Putamen (tissue), 1 donor: Measurements from ENCODE around the gene YKT6.
A peak's percentile ranks its signal among the peaks of the same experiment; 100 is the strongest.
"Not testable (repeated sequence)": the region's sequence is repeated elsewhere in the genome, so short reads cannot be mapped to it uniquely, and the experiment has no call there.

Source experiments
- DNase-seq: peaks from one replicate; pipeline ENCODE4 v3.0.0-alpha.2; 2016; ENCODE audit warnings: low spot score

Gene YKT6

DNA sequence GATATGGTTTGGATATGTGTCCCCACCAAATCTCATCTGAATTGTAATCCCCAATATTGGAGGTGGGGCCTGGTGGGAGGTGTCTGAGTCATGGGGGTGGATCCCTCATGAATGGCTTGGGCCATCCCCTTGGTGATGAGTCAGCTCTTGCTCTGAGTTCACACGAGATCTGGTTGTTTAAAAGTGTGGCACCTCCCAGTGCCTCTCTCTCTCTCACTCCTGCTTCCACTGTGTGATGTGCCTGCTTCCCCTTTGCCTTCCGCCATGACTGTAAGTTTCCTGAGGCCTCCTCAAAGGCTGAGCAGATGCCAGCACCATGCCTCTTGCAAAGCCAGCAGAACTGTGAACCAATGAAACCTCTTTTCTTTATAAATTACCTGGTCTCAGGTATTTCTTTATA, 6.7 kb upstream of the YKT6 start:
- DNase-seq = no peak

- no peak for DNase-seq
These were observed 6.1 kb upstream of the YKT6 start for GRCh38 chr7:44194562-44195145.

- no peak for DNase-seq
These were observed 4.9 kb upstream of the YKT6 start for GRCh38 chr7:44195889-44196288.

- DNase-seq = no peak
These were observed 4.3 kb upstream of the YKT6 start for GRCh38 chr7:44196450-44196872.

- DNase-seq = no peak
These were observed 3.3 kb upstream of the YKT6 start for GRCh38 chr7:44197474-44197873.

DNA sequence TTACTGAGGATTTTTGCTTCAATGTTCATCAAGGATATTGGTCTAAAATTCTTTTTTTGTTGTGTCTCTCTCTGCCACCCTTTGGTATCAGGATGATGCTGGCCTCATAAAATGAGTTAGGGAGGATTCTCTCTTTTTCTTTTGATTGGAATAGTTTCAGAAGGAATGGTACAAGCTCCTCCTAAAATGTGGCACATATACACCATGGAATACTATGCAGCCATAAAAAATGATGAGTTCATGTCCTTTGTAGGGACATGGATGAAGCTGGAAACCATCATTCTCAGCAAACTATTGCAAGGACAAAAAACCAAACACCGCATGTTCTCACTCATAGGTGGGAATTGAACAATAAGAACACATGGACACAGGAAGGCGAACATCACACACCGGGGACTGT, 615 bp upstream of the YKT6 start:
- not testable (repeated sequence) for DNase-seq

DNA sequence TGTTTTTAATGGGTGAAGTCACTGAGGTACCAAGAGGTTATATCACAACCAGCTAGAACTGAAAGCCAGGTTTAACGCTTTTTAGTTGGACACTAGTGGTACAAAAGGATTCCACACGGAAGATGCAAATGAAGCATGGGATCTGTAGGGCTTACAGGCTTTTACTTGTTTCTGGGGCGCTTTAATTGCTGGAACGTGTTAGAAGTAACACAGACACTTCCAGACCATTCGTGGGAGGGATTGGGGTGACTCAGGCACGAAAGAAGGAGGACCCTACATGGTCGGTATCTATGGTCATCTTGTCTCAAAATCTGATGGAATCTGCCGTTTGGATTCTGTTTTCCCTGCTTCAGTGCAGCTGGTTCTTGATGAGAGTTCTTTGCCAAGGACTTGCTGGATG, 1.0 kb downstream of the YKT6 start:
- no peak for DNase-seq

DNA sequence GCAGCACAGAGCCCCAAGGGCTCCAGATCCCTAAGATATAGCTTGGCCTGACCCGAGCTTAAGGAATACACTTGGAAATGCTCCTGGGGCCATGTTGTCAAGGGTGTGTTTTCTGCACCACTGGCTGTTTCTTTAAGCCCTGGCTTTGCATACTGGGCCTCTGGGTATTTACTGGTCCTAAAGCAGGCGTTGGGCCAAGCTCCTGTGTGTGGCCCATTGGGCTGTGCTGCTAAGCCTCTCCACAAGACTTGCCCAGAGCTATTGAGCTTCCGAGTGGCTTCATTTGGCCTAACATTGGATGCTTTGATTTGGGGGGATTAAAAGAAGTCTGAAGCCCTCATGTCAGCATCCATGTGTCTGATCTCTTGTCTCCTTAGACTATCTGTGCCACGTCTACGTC, 5.2 kb downstream of the YKT6 start:
- no peak for DNase-seq

- no peak for DNase-seq
These were observed 7.3 kb downstream of the YKT6 start for GRCh38 chr7:44208085-44208484.

DNA sequence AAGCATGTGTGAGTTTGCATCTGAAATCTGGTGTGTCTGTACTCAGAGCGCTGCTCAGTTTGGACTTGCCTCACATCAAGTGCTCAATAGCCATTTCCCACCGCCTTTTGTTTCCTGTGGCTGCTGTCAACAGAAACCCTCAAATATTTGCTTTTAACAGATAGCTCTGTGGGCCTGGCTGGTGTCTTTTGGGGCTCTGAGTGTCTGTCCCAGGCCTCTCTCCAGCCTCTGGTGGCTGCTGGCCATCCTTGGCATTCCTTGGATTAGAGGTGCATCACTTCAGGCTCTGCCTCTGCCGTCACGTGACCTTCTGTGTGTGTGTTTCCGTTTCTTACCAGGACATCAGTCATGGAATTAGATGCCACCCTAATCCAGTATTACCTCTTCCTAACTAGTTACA, 9.3 kb downstream of the YKT6 start:
- no peak for DNase-seq

- no peak for DNase-seq
These were observed 10.4 kb downstream of the YKT6 start for GRCh38 chr7:44211126-44211675.

GRCh38 chr7:44212018-44212417, 11.2 kb downstream of the YKT6 start:
- peak; percentile 58 for DNase-seq

DNA sequence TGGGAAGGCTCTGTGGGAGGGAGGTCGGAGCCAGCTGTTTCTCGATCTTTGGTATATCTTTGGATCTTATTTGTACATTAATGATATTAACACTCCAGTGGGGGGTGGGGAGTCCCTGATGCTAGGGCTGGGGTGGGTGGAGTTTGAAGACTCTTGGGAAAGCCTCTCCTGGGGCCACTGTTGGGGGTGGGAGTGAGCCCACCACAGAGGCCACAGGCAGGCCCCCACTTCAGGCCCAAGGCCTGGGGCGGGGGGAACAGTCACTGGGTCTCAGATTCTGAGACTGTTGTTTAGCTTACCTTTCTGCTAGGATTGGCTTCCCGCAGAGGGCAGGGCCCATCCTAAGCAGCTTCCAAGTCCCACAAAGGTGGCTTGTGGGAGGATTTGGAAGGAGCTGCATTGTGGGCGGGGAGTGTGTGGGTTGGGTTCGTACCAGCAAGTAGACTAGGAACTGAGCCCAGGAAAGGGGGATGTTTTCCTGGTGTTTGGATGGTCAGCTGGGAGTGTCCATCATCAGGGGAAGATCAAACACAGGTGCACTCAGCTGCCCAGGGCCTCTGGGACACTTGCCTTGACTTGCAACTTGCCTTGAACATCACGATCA, 11.9 kb downstream of the YKT6 start:
- DNase-seq = no peak

DNA sequence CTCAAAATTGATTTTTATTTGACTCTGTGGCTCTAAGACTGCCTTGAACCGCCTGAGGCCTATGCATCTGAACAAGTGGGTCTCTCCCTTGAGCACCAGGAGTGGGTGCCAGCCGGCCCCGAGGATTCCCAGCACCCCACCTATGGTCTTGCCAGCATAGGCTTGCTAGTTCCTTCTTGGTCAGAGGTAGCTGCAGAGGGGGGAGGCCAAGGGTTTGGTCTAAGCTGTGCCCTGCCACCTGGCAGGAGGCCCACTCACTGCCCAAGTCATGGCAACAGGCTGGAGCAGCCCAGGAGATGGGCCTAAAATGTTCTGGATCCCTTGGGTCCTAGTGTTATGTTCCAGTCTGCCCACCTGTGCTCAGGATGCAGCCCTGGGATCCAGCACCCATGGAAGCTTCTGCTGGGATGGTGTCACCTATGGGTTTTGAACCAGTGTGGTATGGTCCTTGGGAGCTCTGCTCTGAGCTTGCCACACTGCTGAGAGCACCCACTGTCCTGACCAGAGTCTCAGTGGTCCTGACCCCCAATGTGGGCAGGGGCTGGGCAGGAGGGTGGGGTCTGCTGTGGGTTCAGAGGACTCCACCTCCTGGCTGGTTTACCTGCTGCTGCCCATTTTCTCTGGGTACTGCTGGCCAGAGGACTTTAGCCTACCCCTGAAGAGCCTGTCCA, 12.6 kb downstream of the YKT6 start:
- DNase-seq = no peak

GRCh38 chr7:44213877-44214388, 13.2 kb downstream of the YKT6 start:
- DNase-seq = no peak

DNA sequence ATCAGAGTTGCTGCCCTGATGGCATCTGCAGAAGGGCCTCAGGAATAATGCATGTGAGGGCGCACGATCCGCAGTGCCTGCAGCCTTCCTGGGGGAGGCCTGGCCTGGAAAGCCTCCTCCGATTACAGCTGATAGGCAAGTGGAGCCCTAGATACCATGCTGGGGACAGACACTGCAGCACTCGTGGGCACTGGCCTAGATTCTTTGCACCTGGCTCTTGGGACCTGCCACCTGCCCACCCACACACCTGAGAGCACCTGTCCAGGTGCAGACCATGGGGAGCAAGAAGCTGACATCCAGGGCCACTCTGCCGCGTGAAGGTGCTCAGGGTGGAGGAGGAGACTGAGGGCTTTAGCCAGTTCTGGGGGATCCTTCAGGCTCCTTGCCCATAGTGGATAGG, 14.8 kb downstream of the YKT6 start:
- DNase-seq = no peak

- no peak for DNase-seq
These were observed 15.2 kb downstream of the YKT6 start for GRCh38 chr7:44216019-44216418.

- DNase-seq = no peak
These were observed 15.9 kb downstream of the YKT6 start for GRCh38 chr7:44216521-44217222.

DNA sequence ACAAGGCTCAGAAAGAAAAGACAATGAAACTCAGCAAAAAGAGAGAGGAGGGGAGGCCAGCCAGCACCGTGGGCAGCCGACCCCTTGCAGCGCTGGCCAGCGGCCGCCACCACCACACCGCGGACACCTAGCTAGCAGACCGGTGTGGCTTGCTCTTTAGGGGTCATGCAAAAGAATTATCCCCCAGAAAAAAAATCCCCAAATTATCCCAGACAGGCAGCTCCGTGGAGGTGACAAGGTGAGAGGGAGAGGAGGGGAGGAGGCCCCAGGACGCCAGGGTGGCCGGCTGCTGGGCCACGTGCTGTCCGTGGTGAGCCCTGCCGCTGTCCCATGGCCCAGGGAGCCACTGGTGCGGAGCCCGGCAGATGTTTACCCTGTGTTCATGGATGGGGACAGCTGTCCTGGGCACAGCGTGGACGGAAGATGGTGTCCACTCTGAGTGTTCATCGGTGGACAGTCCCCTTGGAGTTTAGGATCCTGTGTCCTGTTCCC, 16.5 kb downstream of the YKT6 start:
- no peak for DNase-seq

DNA sequence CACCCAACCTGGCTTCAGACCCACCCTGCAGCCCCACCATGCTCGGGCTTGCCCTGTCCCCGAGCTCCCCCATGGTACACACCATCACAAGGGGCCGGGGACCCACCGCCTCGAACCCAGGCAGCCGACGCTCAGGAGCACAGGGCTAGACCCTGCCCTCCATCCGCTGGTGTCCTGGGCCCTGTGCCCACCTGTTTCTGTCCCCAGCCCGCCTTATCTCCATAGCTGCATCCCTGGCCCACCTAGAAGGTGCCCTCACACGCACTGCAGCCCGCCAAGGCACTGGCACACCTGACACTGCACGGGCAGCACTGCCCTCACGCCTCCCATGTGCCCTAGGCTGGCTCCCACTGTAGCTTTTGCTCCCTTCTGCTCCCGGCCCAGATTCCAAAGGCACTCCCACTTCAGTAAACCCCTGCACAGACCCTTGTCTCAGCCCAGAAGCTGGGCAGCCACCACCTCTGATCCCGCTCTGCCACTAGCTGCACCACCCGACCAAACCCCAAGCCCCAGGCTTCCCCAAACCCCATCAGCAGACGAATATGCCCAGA, 17.1 kb downstream of the YKT6 start:
- no peak for DNase-seq

- DNase-seq = peak; percentile 49
These were observed 17.8 kb downstream of the YKT6 start for GRCh38 chr7:44218418-44219201.
